ENCODE results near the gene SLC17A9.

SLC17A9 gene

GRCh38 chr20:62926229-62927127 lies 26.0 kb upstream of the SLC17A9 start, which contains the start of gene DIDO1:
TSS of gene DIDO1 (minus strand) at chr20:62926505.
- TF ChIP-seq ZFX (IDR thresholded peaks at IDR 0.05; ENCODE audit: borderline replicate concordance) (no peak), CTCF (IDR thresholded peaks at IDR 0.05) (peak; percentile 72)
- H3K27ac ChIP-seq = peak within 1 kb of the TSS; percentile 85

- TF ChIP-seq CTCF (IDR thresholded peaks at IDR 0.05) (no peak), ZFX (IDR thresholded peaks at IDR 0.05; ENCODE audit: borderline replicate concordance) (no peak)
- H3K27ac ChIP-seq = peak overlapping the region; percentile 85
These were observed 25.3 kb upstream of the SLC17A9 start for GRCh38 chr20:62927128-62927705.

- no peak for TF ChIP-seq ZFX (IDR thresholded peaks at IDR 0.05; ENCODE audit: borderline replicate concordance)
- no peak for TF ChIP-seq CTCF (IDR thresholded peaks at IDR 0.05)
- peak overlapping the region; percentile 3; the same call in 1 of the 2 replicates for H3K27ac ChIP-seq
These were observed 24.1 kb upstream of the SLC17A9 start for GRCh38 chr20:62928246-62928939.

DNA sequence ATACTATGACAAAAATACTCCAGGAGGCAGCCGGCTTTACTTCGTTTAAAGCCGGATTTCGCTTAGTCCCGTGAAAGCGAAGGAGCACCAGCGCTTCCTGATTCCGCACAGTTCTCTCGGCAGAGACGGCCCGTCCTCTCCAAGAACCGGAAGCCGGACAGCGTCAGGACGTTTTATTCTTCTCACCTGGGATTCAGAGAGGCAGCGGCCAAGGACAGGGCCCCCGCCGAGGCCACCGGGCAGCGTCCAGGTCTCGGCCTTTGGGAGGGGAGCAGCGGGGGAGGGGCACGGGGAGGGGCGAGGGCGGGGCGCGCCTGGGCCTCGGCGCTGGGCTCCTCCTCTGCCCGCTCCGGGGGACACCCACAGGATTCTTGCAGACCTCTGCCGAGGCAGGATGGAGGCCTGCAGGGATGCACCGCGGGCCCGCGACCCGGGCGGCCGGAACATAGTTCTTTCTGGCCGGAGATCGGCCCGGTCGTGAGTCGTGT lies 23.4 kb upstream of the SLC17A9 start:
- no peak for TF ChIP-seq CTCF (IDR thresholded peaks at IDR 0.05)
- TF ChIP-seq ZFX (IDR thresholded peaks at IDR 0.05; ENCODE audit: borderline replicate concordance) = no peak
- no peak overlapping the region for H3K27ac ChIP-seq

DNA sequence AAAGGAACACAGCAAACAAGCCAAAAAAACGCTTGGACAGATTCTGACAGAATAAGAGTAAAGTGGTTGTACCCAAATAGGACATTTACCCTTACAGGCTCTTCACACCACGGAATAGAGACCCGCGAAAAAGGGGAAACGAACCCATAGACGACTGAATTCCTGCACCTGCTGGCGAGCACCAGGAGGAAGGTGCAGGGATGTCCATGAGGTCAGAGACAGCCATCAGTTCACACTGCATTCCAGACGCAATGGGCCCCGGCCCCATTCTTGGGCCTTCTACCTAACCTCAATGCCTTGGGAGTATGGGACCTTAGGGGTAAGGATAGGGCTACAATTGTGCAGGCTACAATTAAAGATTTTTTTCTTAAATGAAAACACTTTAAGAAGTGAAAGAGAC lies 21.0 kb upstream of the SLC17A9 start:
- no peak for TF ChIP-seq ZFX (IDR thresholded peaks at IDR 0.05; ENCODE audit: borderline replicate concordance)
- no peak overlapping the region for H3K27ac ChIP-seq

- no peak overlapping the region for H3K27ac ChIP-seq
- TF ChIP-seq ZFX (IDR thresholded peaks at IDR 0.05; ENCODE audit: borderline replicate concordance) = no peak
- no peak for TF ChIP-seq CTCF (IDR thresholded peaks at IDR 0.05)
These were observed 18.5 kb upstream of the SLC17A9 start for GRCh38 chr20:62933966-62934365.

- no peak overlapping the region for H3K27ac ChIP-seq
These were observed 17.1 kb upstream of the SLC17A9 start for GRCh38 chr20:62935204-62935967.

More at GRCh38 chr20:62935204-62935967, 17.1 kb upstream of the SLC17A9 start:
- TF ChIP-seq CTCF (IDR thresholded peaks at IDR 0.05) (no peak), ZFX (IDR thresholded peaks at IDR 0.05; ENCODE audit: borderline replicate concordance) (no peak)
